ENCODE results near the gene PRX. TPM values are rescaled to one million over a fixed set of nuclear protein-coding genes. Genes with fewer than 3 reads are reported as not detected.

PRX gene
- total RNA-seq, 2 donors from 2014 or later = 1.4 to 1.7 TPM

DNA sequence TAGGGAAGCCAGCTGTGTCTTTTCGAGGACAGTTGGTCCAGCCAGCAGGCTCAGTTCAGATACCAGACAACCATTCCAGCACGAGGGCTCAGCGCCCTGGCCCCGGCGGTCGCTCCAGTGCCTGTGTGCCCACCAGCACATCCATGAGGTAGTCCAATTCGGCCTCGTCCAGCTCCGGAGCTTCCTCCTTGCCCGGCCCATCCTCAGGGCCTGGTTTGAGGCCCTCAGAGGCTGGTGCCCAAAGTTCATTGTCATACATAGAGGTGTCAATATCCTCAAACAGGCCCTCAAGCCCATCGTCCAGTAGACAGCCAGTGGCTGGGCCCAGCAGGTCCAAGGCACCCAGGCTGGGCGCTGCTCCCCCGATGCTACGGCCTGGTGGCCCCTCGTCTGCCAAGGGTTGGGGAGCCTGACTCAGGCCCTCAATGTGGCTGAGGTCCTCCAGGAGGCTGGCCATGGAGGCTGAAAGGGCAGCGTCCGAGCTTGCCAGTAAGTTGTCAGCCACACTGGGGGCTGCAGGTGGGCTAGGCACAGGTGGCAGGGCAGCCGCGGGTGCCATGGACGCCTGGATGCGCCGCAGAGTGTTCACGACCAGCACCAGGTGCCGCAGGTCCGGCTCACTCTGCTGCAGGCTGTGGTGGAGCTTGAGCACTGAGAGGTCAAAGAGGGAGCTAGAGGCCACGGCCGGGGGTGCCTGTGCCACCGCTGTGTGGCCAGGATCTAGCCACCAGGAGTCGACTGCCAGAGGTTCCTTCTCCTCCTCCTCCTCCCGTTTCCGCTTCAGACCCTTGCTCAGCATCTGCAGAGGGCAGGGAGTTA, 9.8 kb upstream of the PRX start:
- Histone ChIP-seq H3K4me1 (peaks cover 4% of the 10 kb centered on the region), H3K27me3 (no peaks in the 10 kb centered on the region), H3K36me3 (no peaks in the 10 kb centered on the region), H3K9me3 (no peaks in the 10 kb centered on the region), H3K9ac (ENCODE audit: low read depth in 2 of 2, low read length in 2 of 2) (peak overlapping the region; percentile 34 to 45), H3K27ac (no peak overlapping the region), H3K4me3 (no peak overlapping the region)
- TF ChIP-seq, protein P1, sequence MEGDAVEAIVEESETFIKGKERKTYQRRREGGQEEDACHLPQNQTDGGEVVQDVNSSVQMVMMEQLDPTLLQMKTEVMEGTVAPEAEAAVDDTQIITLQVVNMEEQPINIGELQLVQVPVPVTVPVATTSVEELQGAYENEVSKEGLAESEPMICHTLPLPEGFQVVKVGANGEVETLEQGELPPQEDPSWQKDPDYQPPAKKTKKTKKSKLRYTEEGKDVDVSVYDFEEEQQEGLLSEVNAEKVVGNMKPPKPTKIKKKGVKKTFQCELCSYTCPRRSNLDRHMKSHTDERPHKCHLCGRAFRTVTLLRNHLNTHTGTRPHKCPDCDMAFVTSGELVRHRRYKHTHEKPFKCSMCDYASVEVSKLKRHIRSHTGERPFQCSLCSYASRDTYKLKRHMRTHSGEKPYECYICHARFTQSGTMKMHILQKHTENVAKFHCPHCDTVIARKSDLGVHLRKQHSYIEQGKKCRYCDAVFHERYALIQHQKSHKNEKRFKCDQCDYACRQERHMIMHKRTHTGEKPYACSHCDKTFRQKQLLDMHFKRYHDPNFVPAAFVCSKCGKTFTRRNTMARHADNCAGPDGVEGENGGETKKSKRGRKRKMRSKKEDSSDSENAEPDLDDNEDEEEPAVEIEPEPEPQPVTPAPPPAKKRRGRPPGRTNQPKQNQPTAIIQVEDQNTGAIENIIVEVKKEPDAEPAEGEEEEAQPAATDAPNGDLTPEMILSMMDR (IDR thresholded peaks at IDR 0.05) = no peak
- no peak for DNase-seq
- intact Hi-C loops (cut with DNase I) = no loop called here

DNA sequence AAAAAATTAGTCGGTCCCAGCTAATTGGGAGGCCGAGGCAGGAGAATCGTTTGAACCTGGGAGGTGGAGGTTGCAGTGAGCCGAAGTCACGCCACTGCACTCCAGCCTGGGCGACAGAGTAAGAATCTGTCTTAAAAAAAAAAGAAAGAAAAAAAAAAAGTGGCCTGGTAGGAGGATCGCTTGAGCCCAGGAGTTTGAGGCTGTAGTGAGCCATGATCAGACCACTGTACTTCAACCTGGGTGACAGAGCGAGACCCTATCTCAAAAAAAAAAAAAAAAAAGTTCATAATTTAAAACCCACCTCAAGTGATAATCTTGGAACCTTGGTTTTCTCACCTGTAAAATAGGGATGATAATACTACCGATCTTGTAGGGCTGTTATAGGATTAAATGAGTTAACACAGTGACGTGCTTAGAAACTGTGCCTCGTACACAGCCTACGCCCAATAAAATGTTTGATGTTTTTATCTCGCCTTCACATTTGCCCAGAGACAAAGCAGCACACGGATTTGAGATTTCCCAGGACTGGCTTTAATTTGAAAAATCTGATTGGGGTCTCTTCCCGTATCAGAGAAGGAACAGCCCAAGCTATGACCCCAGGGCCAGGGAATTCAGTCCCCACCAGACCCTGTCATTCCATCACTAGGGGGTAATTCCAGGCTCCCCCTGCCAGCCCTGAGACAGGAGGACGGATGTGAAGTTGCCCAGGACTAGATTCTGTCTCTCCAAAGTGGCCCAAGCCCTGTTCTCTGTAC, 9.0 kb upstream of the PRX start:
- TF ChIP-seq, protein P1 (IDR thresholded peaks at IDR 0.05) = no peak
- no peaks in the 10 kb centered on the region for H3K9me3 ChIP-seq
- H3K9ac ChIP-seq (ENCODE audit: low read depth in 2 of 2, low read length in 2 of 2) = peak overlapping the region; percentile 95
- H3K27ac ChIP-seq = peak overlapping the region; percentile 98
- intact Hi-C loops (cut with DNase I) = no loop called here
- H3K27me3 ChIP-seq = no peaks in the 10 kb centered on the region
- peaks cover 4% of the 10 kb centered on the region for H3K4me1 ChIP-seq
- DNase-seq = no peak
- H3K4me3 ChIP-seq = no peak overlapping the region
- H3K36me3 ChIP-seq = no peaks in the 10 kb centered on the region

DNA sequence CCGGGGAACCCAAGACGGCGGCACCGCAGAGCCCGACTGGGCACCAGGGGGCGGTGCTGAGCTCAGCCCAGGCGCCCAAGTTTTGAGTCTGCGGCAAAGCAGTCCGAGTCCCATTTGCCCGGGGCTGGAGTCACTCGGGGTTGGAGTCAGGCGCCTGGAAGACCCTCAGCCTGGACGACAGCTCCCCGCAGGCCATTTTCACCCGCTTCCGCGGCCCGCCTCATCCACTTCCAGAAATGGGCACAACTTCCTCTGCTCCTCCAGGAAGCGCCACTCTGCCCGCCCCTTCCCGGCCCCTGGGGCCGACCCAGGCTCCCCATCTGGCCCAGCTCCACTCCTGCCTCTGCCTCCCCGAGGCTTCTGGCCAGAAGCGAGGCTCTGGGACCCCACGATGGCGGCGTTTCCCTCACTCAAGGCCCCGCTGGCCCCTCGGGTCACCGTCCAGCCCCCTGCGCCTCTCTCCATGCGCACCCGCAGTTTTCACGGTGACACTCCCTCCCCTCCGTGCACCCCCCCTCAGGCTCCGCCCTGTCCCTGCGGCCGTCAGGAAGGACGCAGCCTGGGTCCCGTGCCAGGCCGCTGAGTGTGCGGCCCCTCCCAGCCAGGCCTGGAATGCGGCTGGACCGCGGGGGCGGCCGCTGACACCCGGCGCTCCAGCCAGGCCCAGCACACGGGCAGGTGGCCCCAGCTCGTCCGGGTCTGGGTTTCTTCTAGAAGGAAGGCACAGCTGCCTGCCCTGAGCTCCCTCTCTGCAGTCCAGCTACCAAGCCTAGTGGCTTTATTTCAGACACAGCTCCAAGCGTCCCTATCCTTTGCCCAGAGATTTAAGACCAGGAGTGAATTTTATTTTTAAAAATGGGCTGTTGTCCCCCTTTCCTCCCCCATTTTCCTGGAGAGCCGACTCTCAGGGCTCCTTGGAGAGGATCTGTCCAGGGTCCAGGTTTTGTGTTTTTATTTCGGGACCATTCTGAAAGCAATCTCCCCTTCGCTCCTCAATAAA, 7.9 kb upstream of the PRX start:
- H3K4me1 ChIP-seq = peaks cover 4% of the 10 kb centered on the region
- no peaks in the 10 kb centered on the region for H3K27me3 ChIP-seq
- peak overlapping the region; percentile 98 for H3K27ac ChIP-seq
- peak overlapping the region; percentile 95 for H3K9ac ChIP-seq (ENCODE audit: low read depth in 2 of 2, low read length in 2 of 2)
- peak overlapping the region; percentile 44 for H3K4me3 ChIP-seq
- DNase-seq = peak; percentile 95
- TF ChIP-seq, protein P1 (IDR thresholded peaks at IDR 0.05) = peak; percentile 95
- H3K36me3 ChIP-seq = no peaks in the 10 kb centered on the region
- intact Hi-C loops (cut with DNase I) = no loop called here
- no peaks in the 10 kb centered on the region for H3K9me3 ChIP-seq

DNA sequence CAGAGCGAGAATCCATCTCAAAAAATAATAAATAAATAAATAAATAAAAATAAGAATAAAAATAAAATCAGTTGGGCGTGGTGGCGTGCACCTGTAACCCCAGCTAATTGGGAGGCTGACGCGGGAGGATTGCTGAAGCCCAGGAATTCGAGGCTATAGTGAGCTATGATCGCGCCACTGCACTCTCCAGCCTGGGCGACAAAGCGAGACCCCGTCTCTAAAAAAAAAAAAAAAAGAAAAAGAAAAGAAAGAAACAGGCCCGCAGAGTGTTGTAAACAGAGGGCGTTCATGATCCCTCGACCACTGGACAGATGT, 7.2 kb upstream of the PRX start:
- H3K27ac ChIP-seq = peak overlapping the region; percentile 98
- TF ChIP-seq, protein P1 (IDR thresholded peaks at IDR 0.05) = no peak
- no peaks in the 10 kb centered on the region for H3K27me3 ChIP-seq
- no peak for DNase-seq
- peak overlapping the region; percentile 44 for H3K4me3 ChIP-seq
- H3K9me3 ChIP-seq = no peaks in the 10 kb centered on the region
- H3K9ac ChIP-seq (ENCODE audit: low read depth in 2 of 2, low read length in 2 of 2) = peak overlapping the region; percentile 95
- H3K4me1 ChIP-seq = peaks cover 4% of the 10 kb centered on the region
- no peaks in the 10 kb centered on the region for H3K36me3 ChIP-seq
- intact Hi-C loops (cut with DNase I) = no loop called here

DNA sequence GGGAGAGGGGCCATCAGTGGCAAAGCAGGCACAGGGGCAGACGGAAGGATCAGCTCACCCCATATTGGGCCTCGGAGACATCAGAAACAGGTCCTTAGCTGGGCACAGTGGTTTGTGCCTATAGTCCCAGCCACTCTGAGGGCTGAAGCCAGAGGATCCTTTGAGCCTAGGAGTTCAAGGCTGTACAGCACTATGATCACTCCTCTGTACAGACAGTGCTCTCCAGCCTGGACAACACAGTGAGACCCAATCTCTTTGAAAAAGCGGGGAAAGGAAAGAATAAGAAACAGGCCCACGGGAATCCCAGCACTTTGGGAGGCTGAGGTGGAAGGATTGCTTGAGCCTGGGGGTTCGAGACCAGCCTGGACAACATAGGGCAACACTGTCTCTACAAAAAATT, 6.6 kb upstream of the PRX start:
- DNase-seq = no peak
- intact Hi-C loops (cut with DNase I) = no loop called here
- Histone ChIP-seq H3K27me3 (no peaks in the 10 kb centered on the region), H3K9me3 (no peaks in the 10 kb centered on the region), H3K36me3 (no peaks in the 10 kb centered on the region), H3K27ac (no peak overlapping the region), H3K9ac (ENCODE audit: low read depth in 2 of 2, low read length in 2 of 2) (no peak overlapping the region), H3K4me1 (peaks cover 4% of the 10 kb centered on the region), H3K4me3 (no peak overlapping the region)
- TF ChIP-seq, protein P1 (IDR thresholded peaks at IDR 0.05) = no peak

Measured in colonic mucosa (tissue), 4 donors.